ENCODE measurements around the gene NLRP10.

Gene NLRP10

GRCh38 chr11:7977232-7977917, 12.1 kb upstream of the NLRP10 start:
- no peak for DNase-seq (ENCODE audit: low read depth, low spot score)

- DNase-seq (ENCODE audit: low read depth, low spot score) = no peak
Measured at GRCh38 chr11:7974668-7975067, 9.4 kb upstream of the NLRP10 start.

GRCh38 chr11:7973011-7973410, 7.8 kb upstream of the NLRP10 start:
- DNase-seq (ENCODE audit: low read depth, low spot score) = no peak

GRCh38 chr11:7971846-7972245, 6.6 kb upstream of the NLRP10 start:
- no peak for DNase-seq (ENCODE audit: low read depth, low spot score)

- no peak for DNase-seq (ENCODE audit: low read depth, low spot score)
Measured at GRCh38 chr11:7969756-7970646, 4.8 kb upstream of the NLRP10 start.

GRCh38 chr11:7968686-7969085, 3.4 kb upstream of the NLRP10 start:
- DNase-seq (ENCODE audit: low read depth, low spot score) = no peak

- no peak for DNase-seq (ENCODE audit: low read depth, low spot score)
Measured at GRCh38 chr11:7967826-7968225, 2.6 kb upstream of the NLRP10 start.

GRCh38 chr11:7967097-7967496, 1.9 kb upstream of the NLRP10 start:
- DNase-seq (ENCODE audit: low read depth, low spot score) = no peak

GRCh38 chr11:7964873-7965272, 374 bp downstream of the NLRP10 start:
- DNase-seq (ENCODE audit: low read depth, low spot score) = no peak

GRCh38 chr11:7964261-7964660, 986 bp downstream of the NLRP10 start:
- no peak for DNase-seq (ENCODE audit: low read depth, low spot score)

- no peak for DNase-seq (ENCODE audit: low read depth, low spot score)
Measured at GRCh38 chr11:7955191-7955590, 10.1 kb downstream of the NLRP10 start.

- DNase-seq (ENCODE audit: low read depth, low spot score) = no peak
Measured at GRCh38 chr11:7949934-7950333, 15.3 kb downstream of the NLRP10 start.

- DNase-seq (ENCODE audit: low read depth, low spot score) = no peak
Measured at GRCh38 chr11:7944123-7944522, 21.1 kb downstream of the NLRP10 start.

GRCh38 chr11:7941608-7942007, 23.6 kb downstream of the NLRP10 start, which contains the start of gene OR10A3:
OR10A3 (minus strand) TSS chr11:7941708; CDS start chr11:7939520, 2,188 bp downstream.
- no peak for DNase-seq (ENCODE audit: low read depth, low spot score)

GRCh38 chr11:7941146-7941545, 24.1 kb downstream of the NLRP10 start:
- no peak for DNase-seq (ENCODE audit: low read depth, low spot score)

GRCh38 chr11:7936615-7937014, 28.6 kb downstream of the NLRP10 start:
- no peak for DNase-seq (ENCODE audit: low read depth, low spot score)

GRCh38 chr11:7931168-7931567, 34.1 kb downstream of the NLRP10 start, which contains the start of gene OR10A6:
OR10A6 (minus strand) TSS chr11:7931268; CDS start chr11:7928662, 2,606 bp downstream.
- no peak for DNase-seq (ENCODE audit: low read depth, low spot score)

GRCh38 chr11:7927635-7928034, 37.6 kb downstream of the NLRP10 start:
- DNase-seq (ENCODE audit: low read depth, low spot score) = no peak

- DNase-seq (ENCODE audit: low read depth, low spot score) = no peak
Measured at GRCh38 chr11:7924536-7924935, 40.7 kb downstream of the NLRP10 start.

- no peak for DNase-seq (ENCODE audit: low read depth, low spot score)
Measured at GRCh38 chr11:7918141-7918540, 47.1 kb downstream of the NLRP10 start.
